NB4 (cell line): Measurements from ENCODE around the gene MMP23B.
"Not testable (repeated sequence)": the region's sequence is repeated elsewhere in the genome, so short reads cannot be mapped to it uniquely, and the experiment has no call there.

Experiments
- DNase-seq: peaks from one replicate; pipeline ENCODE4 v3.0.0; 2010; ENCODE audit warnings: low read depth
- H3K4me3 ChIP-seq: one replicate; pipeline ENCODE4 v1.5.1; 2011; ENCODE audit warnings: mild to moderate bottlenecking, low read depth, low read length, moderate library complexity
- CTCF ChIP-seq: IDR thresholded peaks from one replicate; pipeline ENCODE4 v1.5.1; 2012; ENCODE audit warnings: low read depth, low read length
- MAX ChIP-seq: IDR thresholded peaks from 2 replicates; pipeline ENCODE4 v1.6.1; 2011; ENCODE audit warnings: low read depth, low read length
- MYC ChIP-seq: IDR thresholded peaks from 2 replicates; pipeline ENCODE4 v1.6.1; 2011; ENCODE audit warnings: low read depth, low read length
- POLR2A ChIP-seq: IDR thresholded peaks from 2 replicates; pipeline ENCODE4 v1.6.1; 2011; ENCODE audit warnings: mild to moderate bottlenecking; ENCODE audit not compliant: insufficient read length; ENCODE audit errors: extremely low read depth

MMP23B gene

GRCh38 chr1:1669468-1670440, 37.8 kb downstream of the MMP23B start:
- H3K4me3 ChIP-seq: peak overlapping the region; percentile 54
- peak; percentile 57 for TF ChIP-seq MAX
- TF ChIP-seq CTCF: no peak
- TF ChIP-seq MYC: peak; percentile 71
- TF ChIP-seq POLR2A: peak; percentile 52
- peak; percentile 95 for DNase-seq

- DNase-seq: no peak
- no peak overlapping the region for H3K4me3 ChIP-seq
- no peak for TF ChIP-seq MAX
- TF ChIP-seq CTCF: no peak
- TF ChIP-seq MYC: no peak
- TF ChIP-seq POLR2A: no peak
Observed at GRCh38 chr1:1670866-1671265, 38.9 kb downstream of the MMP23B start.

GRCh38 chr1:1671365-1672119, 39.6 kb downstream of the MMP23B start:
- no peak for TF ChIP-seq POLR2A
- TF ChIP-seq CTCF: no peak
- TF ChIP-seq MAX: no peak
- TF ChIP-seq MYC: no peak
- no peak for DNase-seq
- no peak overlapping the region for H3K4me3 ChIP-seq

- TF ChIP-seq CTCF (no peak), MAX (no peak), POLR2A (no peak), MYC (no peak)
- peak; percentile 73 for DNase-seq
- no peak overlapping the region for H3K4me3 ChIP-seq
Observed at GRCh38 chr1:1672181-1672965, 40.4 kb downstream of the MMP23B start.

GRCh38 chr1:1674806-1675205, 42.8 kb downstream of the MMP23B start:
- peak; percentile 31 for DNase-seq
- H3K4me3 ChIP-seq: not testable (repeated sequence)

- not testable (repeated sequence) for DNase-seq, H3K4me3 ChIP-seq
Observed at GRCh38 chr1:1675218-1675617, 43.2 kb downstream of the MMP23B start.

- not testable (repeated sequence) for H3K4me3 ChIP-seq, DNase-seq
Observed at GRCh38 chr1:1676087-1676486, 44.1 kb downstream of the MMP23B start.
